Osteocyte (in vitro differentiated cells): Measurements from ENCODE around the gene ATP1B3. TPM values are rescaled to one million over a fixed set of nuclear protein-coding genes. Genes with fewer than 3 reads are reported as not detected.

Source experiments
- DNase-seq: peaks from one replicate; pipeline ENCODE4 v3.0.0; 2021; ENCODE audit warnings: mixed read lengths; ENCODE audit not compliant: unreplicated experiment; ENCODE audit errors: extremely low spot score
- H3K27ac Mint-ChIP-seq: one replicate; pipeline ENCODE4 v1.8.0; 2021; ENCODE audit warnings: mild to moderate bottlenecking, mixed read lengths; ENCODE audit not compliant: unreplicated experiment
- H3K27me3 Mint-ChIP-seq: one replicate; pipeline ENCODE4 v1.8.0; 2021; ENCODE audit warnings: mixed read lengths; ENCODE audit not compliant: unreplicated experiment
- H3K36me3 Mint-ChIP-seq: one replicate; pipeline ENCODE4 v1.8.0; 2021; ENCODE audit warnings: mixed read lengths; ENCODE audit not compliant: unreplicated experiment
- H3K4me1 Mint-ChIP-seq: one replicate; pipeline ENCODE4 v1.8.0; 2021; ENCODE audit warnings: mixed read lengths; ENCODE audit not compliant: unreplicated experiment
- H3K4me3 Mint-ChIP-seq: one replicate; pipeline ENCODE4 v1.8.0; 2021; ENCODE audit warnings: mild to moderate bottlenecking, moderate library complexity, mixed read lengths; ENCODE audit not compliant: unreplicated experiment
- H3K9me3 Mint-ChIP-seq: one replicate; pipeline ENCODE4 v1.8.0; 2021; ENCODE audit warnings: mixed read lengths; ENCODE audit not compliant: unreplicated experiment
- CTCF ChIP-seq: fragments of 200-600 bp; sonication (generic); IDR thresholded peaks from 2 replicates; pipeline ENCODE4 v1.5.0; 2021; ENCODE audit warnings: antibody characterized with exemption, mild to moderate bottlenecking, moderate library complexity
- total RNA-seq: library from RNA; stranded (reverse); gene quantifications from 2 replicates; pipeline ENCODE4 v1.2.1, GENCODE V29; 2021

The ATP1B3 gene
- total RNA-seq, 1 donor from 2014 or later: 139 TPM

DNA sequence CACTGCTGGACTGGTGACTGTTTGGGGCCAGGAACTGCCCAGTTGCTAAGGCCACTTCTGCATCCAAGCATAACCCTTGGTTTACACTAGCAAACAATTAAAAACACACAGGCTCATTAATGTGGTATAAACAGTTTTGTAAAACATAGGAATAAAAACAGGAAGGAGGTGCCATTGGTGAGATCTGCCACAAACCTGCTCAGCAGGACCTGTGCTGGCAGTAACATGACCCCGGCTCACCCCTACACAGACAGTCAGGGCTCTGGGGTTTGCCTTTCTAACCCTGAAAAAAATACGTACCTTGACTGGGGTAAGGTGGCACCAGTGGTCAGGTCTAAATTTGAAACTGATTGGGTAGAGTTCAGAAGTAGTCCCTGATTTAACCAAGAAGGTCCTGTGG lies 76.2 kb downstream of the ATP1B3 start:
- no peak for TF ChIP-seq CTCF
- Mint-ChIP-seq H3K36me3 (peaks cover 34% of the 10 kb centered on the region), H3K4me3 (no peak overlapping the region), H3K27me3 (no peaks in the 10 kb centered on the region), H3K9me3 (no peaks in the 10 kb centered on the region), H3K4me1 (peaks cover 4% of the 10 kb centered on the region), H3K27ac (no peak overlapping the region)
- DNase-seq: peak; percentile 34

DNA sequence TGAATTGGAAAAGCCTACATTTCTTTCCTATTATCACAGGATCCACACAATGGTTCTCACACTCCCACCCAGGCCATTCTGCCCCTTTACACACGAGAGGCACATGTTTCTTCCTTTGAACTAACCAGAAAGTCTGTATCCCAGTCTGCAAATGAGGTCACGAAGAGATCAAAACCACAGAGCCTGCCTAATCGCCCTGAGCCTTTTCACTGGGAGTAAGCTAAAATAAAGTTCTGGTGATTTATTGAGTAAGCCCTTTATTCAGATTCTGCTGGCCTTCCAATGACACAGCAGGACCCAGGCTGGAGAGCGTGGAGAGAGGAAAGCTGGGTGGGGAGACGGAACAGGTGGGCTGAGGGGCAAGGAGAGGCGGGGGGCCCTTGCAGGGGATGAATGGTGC lies 78.7 kb downstream of the ATP1B3 start:
- H3K4me3 Mint-ChIP-seq: no peak overlapping the region
- peak; percentile 34 for DNase-seq
- H3K27ac Mint-ChIP-seq: no peak overlapping the region
- no peaks in the 10 kb centered on the region for H3K9me3 Mint-ChIP-seq
- H3K36me3 Mint-ChIP-seq: peaks cover 41% of the 10 kb centered on the region
- peaks cover 16% of the 10 kb centered on the region for H3K4me1 Mint-ChIP-seq
- no peaks in the 10 kb centered on the region for H3K27me3 Mint-ChIP-seq
- TF ChIP-seq CTCF: no peak

- Mint-ChIP-seq H3K4me3 (peak overlapping the region; percentile 11), H3K9me3 (no peaks in the 10 kb centered on the region), H3K36me3 (peaks cover 28% of the 10 kb centered on the region), H3K27me3 (no peaks in the 10 kb centered on the region), H3K4me1 (peaks cover 29% of the 10 kb centered on the region), H3K27ac (peak overlapping the region; percentile 85)
- no peak for TF ChIP-seq CTCF
- peak; percentile 25 for DNase-seq
Observed at GRCh38 chr3:141959589-141960554, 83.4 kb downstream of the ATP1B3 start.

DNA sequence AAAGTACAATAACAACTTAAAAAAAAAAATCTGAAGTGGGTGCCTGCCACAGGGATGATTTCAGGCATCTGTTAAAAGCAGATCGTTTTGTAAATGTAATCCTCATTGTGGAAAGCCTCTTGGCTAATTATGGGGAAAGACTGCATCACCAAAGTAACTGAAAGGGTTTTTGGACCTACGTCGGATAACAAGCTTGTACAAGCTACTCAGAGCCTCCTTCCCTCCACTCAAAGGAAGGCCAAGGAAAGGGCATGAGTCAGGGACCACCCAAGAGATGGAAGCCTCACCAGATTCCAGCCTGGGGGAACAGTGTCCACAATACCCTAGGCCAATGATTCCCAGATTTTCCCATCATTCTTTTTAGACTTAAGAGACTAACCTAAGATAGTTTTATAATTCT lies 84.3 kb downstream of the ATP1B3 start:
- Mint-ChIP-seq H3K4me1 (peaks cover 26% of the 10 kb centered on the region), H3K4me3 (no peak overlapping the region), H3K9me3 (no peaks in the 10 kb centered on the region), H3K27ac (peak overlapping the region; percentile 85), H3K27me3 (no peaks in the 10 kb centered on the region), H3K36me3 (peaks cover 25% of the 10 kb centered on the region)
- DNase-seq: peak; percentile 46
- TF ChIP-seq CTCF: no peak

- H3K9me3 Mint-ChIP-seq: no peaks in the 10 kb centered on the region
- TF ChIP-seq CTCF: no peak
Observed at GRCh38 chr3:141963301-141963700, 86.9 kb downstream of the ATP1B3 start.

More at GRCh38 chr3:141963301-141963700, 86.9 kb downstream of the ATP1B3 start:
- H3K27ac Mint-ChIP-seq: no peak overlapping the region
- no peaks in the 10 kb centered on the region for H3K27me3 Mint-ChIP-seq
- peaks cover 11% of the 10 kb centered on the region for H3K36me3 Mint-ChIP-seq
- H3K4me1 Mint-ChIP-seq: peaks cover 27% of the 10 kb centered on the region
- H3K4me3 Mint-ChIP-seq: no peak overlapping the region
- DNase-seq: no peak
